Left ventricle myocardium superior (tissue), 1 donor: ENCODE measurements around the gene GRIN2B. TPM values are rescaled to one million over a fixed set of nuclear protein-coding genes. Genes with fewer than 3 reads are reported as not detected.
A peak's percentile ranks its signal among the peaks of the same experiment; 100 is the strongest.

ENCODE experiments used
- ATAC-seq: fragments of 200-7000 bp; cut with Tn5 transposase; one replicate; pipeline ENCODE4 v1.9.1; 2020; ENCODE audit warnings: mild to moderate bottlenecking, moderate library complexity
- DNase-seq: peaks from one replicate; pipeline ENCODE4 v3.0.0-alpha.2; 2020
- intact Hi-C: fragments of 100-400 bp; cut with micrococcal nuclease; formaldehyde crosslinking; loops from one replicate; pipeline ENCODE4 v1.11.0; 2022
- total RNA-seq: library from RNA; stranded (reverse); fragmentation: NEBNext Ultra II Directional; extraction: Animal tissue kit (Norgen Biotek cat#: 25700); gene quantifications from one replicate; pipeline ENCODE4 v1.2.1, GENCODE V29; 2021
- donor health status: DM: no; HTN: yes; CAD: no; lungs with severe emphysema.

The GRIN2B gene
- total RNA-seq, 1 donor from 2014 or later = 0.17 TPM

DNA sequence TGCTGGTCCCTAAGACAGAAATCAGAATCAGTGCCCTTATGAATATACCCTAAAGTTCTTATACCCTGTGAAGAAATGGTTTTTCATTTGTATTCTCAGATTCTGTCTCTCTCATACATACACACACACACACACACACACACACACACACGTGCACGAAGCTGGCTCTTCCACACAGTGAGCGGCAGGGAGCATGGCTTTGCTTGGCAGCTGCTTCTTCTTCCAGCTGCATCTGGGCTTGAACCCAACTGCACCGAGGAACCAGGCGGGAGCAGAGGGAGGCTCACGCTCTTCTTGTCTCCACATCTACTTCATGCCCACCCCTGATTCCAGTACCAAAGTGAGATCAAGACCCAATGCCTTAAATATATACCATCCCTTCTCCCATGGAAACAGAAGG is 19.4 kb downstream of the GRIN2B start:
- no peak for ATAC-seq
- intact Hi-C loops = no loop called here

DNA sequence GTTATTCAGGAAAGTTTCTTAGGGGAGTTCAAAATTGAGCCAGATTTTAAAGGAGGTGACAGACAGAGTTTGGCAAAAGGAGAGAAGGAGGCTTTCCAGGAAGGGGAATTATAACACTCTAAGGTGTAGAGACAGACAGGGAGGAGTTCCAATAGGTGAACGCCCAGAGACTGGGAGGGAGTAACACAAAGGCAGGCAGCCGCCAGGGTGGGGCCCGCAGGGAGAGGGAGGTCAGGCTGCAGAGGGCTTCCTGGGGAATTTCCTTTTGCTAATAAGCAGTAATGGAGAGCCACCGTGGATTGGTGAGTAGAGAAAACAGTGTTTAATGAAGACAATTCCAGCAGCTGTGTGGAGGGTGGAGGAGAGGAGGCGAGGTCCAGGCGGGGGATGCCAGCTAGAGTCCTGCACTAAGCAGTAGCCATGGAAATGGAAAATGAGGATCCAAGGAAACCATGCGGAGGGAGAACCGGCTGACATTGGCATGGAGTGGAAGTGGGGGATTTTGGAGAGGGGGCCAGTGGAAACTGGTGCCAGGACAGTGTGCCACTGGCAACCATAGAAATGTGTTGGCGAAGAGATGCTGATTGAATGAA is 22.2 kb downstream of the GRIN2B start:
- peak; percentile 52 for ATAC-seq

More for the DNA sequence above, 19.4 kb downstream of the GRIN2B start:
- DNase-seq = no peak

DNA sequence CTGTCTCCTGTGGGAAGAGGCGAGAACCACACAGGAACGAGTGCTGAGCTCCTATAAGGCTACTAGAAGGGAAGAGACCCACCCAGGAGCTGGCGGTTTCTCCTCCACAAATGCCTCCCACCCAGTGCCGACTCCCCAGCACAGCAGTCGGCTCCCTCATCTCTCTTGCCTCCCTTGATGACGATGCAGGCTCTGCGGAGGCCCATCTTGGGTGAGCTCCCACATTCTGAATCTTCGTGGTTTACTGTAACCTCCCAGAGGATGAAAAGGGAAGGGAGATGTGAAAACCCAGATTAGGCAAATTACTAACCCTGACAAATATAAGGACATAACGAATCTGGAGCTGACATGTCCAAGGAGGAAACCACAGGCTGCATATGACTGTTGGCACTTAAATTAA is 23.8 kb downstream of the GRIN2B start:
- no peak for DNase-seq
- ATAC-seq = no peak
- intact Hi-C loops = no loop called here

More for the DNA sequence above, 22.2 kb downstream of the GRIN2B start:
- peak; percentile 26 for DNase-seq
- intact Hi-C loops = no loop called here

DNA sequence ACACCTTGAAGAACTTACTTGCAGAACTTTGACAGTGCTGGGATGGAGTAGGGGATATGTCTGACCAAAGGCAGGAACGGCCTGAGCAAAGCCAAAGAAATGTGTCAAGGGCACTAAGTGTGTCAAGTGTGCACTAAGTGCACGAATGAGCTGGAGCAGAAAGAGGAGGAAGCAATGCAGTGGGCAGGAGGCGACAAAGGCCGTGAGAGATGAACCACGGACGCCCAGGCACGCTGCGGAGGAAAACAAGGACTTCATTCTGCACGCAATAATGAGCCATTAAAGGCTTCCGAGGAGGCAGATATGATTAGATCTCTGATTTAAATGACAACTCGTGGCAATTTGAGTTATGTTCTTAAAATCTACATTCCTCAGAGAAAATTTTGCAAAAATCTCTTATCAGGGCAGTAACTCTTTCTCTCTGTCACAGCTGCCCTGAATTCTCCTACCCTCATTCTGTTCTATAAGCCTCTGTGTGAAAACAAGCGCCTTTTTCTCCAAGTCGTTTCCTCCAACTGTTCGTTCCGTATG is 25.3 kb downstream of the GRIN2B start:
- intact Hi-C loops = no loop called here
- DNase-seq (no peak), ATAC-seq (no peak)

DNA sequence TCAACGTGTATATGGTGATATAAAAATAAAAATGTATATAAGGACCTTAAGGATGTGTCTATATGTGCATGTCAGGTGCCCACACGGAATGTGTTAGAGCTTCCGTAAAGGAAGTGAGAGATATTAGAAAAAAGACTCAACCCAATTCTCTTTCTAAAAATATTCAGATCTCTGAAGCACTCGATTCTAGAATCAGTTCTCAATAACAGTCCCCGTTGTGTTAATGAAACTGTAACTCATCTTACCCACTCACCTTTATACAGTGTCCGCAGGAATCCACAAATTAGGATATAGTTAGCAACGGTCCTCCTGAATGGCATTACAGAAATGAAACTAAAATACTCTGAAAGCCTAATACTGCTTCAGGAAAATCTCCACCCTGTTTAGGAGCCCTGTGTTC is 29.3 kb downstream of the GRIN2B start:
- intact Hi-C loops = no loop called here
- no peak for ATAC-seq
- no peak for DNase-seq

DNA sequence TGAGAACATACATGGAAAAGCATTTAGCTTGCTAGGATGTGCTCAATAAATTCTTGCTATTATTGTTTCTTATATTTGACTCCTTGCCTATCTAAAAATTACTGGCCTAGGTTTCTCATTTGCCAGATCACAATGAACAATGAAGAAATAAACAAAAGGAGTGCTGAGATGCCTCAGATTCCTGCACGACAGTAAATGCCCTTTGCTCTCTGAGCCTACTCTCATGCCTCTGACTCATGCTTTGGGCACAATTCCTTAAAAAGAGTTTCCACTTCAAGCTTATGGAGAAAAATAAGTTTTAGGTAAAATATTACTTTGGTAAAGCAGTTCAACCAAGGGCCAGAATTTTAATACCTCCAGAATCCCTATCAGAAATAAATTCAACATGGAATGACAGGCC is 30.9 kb downstream of the GRIN2B start:
- ATAC-seq (no peak), DNase-seq (no peak)
- intact Hi-C loops = no loop called here

DNA sequence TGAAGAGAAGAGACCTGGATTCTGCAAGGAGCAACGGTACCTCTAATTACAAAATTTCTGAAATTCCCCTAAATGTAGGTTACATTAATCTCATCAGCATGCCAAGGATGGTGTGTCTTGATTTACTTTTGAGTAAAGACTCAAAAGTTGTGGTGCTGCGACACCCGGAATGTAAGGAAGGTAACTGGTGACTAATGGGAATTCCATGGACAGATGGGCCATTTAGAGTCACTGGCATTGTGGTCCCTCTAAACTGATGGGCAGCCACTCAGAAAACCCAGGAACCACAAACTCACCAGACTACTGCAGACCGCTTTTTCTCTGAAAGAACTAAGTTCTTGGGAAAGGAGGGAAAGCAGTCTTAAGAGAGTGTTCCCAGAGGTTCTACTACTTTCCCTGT is 32.8 kb downstream of the GRIN2B start:
- DNase-seq = no peak
- intact Hi-C loops = no loop called here
- no peak for ATAC-seq

DNA sequence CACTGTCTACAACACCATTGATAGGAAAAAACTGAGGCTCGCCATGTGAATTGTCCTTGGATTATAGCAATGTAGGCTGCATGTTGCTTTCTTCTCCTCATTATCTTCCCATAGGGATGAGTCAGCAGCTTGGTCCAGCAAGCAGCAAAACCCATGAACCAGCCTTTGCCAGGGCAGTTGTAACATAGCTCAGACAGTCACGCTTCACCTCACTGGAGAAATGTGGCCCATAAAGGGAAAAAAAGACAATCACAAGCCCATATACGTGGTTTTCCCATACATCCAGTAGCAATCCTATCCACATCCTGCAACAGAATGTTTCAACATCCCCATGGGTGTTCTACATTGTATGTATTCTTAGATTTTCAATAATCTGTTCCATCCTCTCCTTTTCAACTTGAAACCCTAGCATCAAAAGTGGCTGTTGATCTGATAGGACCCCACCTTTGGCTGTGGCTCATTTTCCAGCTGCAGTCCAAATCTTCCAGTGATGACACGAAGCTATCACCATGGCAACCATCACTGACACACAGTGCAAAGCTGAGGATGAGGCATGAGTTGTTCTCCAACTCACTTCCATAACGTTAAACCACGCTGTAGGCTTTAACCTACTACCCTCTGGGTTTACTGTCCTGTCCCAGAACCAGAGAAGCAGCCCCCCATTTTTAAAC is 34.0 kb downstream of the GRIN2B start:
- DNase-seq (no peak), ATAC-seq (no peak)
- intact Hi-C loops = no loop called here

DNA sequence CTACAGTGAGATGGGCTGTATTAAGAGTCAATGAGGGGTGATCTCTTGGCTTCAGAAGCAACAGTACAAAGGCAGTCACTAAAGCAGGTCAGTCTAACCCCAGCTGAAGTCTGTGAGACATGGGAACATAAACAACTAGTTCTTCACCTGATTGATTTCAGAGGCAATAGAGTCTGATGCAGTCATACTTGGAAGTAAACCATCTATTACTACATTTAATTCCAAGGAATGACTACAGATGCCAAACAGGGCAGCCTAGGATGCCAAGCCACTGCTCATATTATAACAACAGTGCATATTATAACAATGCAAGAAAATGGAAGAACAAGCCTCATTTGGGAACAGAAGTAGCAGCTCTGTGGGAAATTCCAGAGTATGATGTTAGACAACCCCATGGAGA is 35.8 kb downstream of the GRIN2B start:
- ATAC-seq = no peak
- DNase-seq = no peak
- intact Hi-C loops = no loop called here

DNA sequence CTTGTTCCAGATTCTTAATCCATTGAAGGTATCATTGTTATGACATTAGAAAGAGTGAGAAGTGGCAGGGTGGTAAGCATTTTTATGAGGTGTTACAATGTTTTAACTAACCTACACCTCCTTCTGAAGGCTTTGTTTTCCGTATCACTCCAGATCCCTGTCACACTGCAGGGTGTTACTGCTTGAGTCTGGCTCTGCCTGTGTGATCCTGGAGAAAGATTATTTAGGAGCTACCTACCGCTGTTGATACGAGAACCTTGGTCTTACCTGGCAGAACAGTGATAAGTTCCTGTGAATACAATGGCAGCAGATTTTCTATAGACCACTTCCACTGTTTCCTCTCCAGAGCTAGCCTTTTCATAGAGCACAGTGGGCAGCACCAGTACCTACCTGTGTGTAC is 36.2 kb downstream of the GRIN2B start:
- ATAC-seq = no peak
- intact Hi-C loops = no loop called here
- no peak for DNase-seq

DNA sequence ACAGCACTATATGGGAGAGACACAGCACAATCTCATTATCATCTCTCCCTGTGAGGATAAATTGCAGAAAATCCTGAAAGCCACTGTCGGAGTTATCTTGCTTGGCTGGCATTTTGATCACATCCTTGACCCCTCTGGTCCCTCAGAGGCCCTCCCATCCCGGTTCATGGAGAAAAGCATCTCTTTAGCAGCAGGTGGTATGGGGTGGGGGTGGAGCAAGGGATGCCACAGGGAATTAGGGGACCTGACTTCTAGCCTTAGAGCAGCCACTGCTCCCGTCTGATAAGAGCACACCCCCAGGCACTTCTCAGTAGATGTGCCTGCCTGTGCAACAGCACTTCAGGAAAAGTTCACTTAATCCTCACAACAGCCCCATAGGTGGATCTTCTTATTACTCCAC is 38.6 kb downstream of the GRIN2B start:
- no peak for DNase-seq
- intact Hi-C loops = no loop called here
- no peak for ATAC-seq

DNA sequence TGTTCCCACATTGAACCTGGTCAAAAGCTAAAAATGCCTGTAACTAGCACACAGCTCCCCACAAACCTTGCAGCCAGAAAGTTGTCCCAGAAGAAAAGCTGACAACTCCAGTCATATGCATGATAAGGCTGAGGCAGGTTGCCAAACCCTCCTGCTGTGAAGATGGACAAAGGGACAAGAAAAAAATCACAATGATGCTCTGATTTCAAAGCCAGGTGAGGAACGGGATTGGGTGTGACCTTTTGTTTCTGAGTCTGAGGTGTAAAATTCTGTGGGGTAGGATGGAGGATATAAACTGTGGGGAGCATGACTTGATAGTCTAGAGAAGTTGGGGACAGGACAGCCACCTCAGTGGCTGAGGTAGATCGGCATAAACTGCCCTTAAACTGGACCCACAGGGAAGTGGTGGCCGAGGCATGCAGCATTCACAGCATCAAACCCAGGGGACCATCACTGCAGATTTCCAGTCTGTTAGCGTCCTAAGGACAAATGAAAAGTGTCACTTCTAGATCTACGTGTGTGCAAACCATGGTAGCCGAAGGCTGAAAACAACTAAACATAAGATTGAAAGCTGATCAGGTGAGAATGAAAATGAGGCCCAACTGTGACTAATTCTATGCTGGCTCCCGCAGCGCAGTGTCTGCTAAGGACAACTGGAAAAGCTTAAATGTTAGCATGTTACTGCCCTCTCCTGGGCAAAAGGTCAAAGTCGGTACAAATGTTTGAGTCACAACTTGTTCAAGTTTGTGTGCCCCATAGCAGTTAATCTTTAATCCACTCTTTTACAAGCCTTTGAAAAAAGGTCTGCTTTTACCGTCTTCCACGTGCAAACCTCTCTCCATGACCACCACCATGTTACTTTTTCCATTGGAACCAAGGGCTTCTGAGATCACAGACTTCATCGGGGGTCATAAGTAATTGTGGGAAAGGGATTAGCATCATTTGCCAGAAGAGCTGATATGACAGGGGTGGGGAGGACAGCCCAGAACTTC is 39.8 kb downstream of the GRIN2B start:
- peak; percentile 64 for ATAC-seq
- intact Hi-C loops = no loop called here
- peak; percentile 34 for DNase-seq

DNA sequence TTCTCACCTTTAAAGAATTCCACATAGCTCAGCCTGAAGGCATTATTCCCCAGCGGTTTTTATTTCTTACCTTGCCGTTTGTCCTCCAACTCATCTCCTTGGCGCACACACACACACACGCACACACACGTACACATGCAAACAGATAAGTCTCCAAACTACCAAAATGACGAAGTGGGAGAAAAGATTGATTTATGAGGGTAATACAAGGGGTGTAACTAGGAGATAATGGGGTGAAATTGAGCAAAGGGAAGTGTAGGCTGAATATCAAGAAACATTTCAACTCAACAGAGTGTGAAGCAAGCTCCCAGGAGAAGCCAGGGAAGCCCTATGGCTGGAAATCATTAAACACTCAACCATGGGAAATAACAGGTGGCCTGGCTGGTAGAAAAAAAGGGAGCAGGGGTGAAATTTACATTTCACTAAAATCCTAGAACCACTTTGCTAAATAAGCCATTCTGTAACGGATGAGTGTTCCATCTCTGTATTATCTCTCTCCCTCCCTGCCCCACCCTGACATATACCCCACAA is 41.0 kb downstream of the GRIN2B start:
- DNase-seq (no peak), ATAC-seq (no peak)
- intact Hi-C loops = no loop called here

DNA sequence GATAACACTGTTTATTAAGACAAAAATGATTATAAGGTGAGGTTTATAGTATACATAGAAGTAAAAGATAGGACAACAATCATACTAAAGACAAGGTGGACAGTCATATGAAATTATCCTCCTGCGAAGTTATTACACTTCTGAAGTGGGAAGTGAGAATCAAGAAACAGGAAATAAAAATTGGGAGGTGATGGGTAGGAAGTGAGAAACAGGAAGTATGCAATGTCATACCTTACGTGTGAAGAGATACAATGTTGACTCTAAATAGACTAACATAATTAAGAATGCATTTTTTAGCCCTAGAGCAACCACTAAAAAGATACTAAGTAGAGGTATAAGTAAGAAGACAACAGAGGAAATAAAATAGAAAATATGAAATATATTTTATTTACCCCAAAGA is 43.7 kb downstream of the GRIN2B start:
- intact Hi-C loops = no loop called here
- ATAC-seq (no peak), DNase-seq (no peak)

DNA sequence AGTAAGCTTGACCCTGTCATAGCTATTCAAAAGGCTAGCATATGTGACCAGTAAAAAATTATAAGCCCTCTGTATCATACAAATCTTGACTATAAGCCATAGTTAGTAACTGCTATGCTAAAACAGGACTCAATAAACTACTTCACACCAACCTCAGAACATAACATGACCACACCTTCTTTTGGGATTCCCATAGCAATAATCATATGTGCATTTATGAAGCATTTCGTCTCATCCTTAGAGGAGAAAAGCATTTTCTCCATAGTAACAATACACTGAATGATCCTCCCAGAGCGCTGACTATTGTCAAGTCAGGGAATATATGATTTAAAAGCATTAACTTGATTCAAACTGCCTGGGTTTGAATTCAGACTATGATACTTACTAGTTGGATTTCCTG is 46.2 kb downstream of the GRIN2B start:
- no peak for ATAC-seq
- DNase-seq = no peak
- intact Hi-C loops = no loop called here
